Measurements from ENCODE around the gene NKAIN4.

The NKAIN4 gene

GRCh38 chr20:63242736-63243135 is 11.5 kb downstream of the NKAIN4 start:
- TF ChIP-seq CTCF (IDR thresholded peaks at IDR 0.05; ENCODE audit: low read depth, low read length): no peak
- no peak overlapping the region for H3K4me3 ChIP-seq (ENCODE audit: low read depth, low read length)

GRCh38 chr20:63241272-63241671 is 13.0 kb downstream of the NKAIN4 start:
- no peak overlapping the region for H3K4me3 ChIP-seq (ENCODE audit: low read depth, low read length)
- TF ChIP-seq CTCF (IDR thresholded peaks at IDR 0.05; ENCODE audit: low read depth, low read length): no peak

GRCh38 chr20:63240004-63240403 is 14.3 kb downstream of the NKAIN4 start:
- no peak for TF ChIP-seq CTCF (IDR thresholded peaks at IDR 0.05; ENCODE audit: low read depth, low read length)
- H3K4me3 ChIP-seq (ENCODE audit: low read depth, low read length): no peak overlapping the region

- no peak for TF ChIP-seq CTCF (IDR thresholded peaks at IDR 0.05; ENCODE audit: low read depth, low read length)
- H3K4me3 ChIP-seq (ENCODE audit: low read depth, low read length): no peak overlapping the region
Observed at GRCh38 chr20:63239431-63239830, 14.8 kb downstream of the NKAIN4 start.

GRCh38 chr20:63238514-63239125 is 15.6 kb downstream of the NKAIN4 start:
- no peak overlapping the region for H3K4me3 ChIP-seq (ENCODE audit: low read depth, low read length)
- no peak for TF ChIP-seq CTCF (IDR thresholded peaks at IDR 0.05; ENCODE audit: low read depth, low read length)

- no peak overlapping the region for H3K4me3 ChIP-seq (ENCODE audit: low read depth, low read length)
- TF ChIP-seq CTCF (IDR thresholded peaks at IDR 0.05; ENCODE audit: low read depth, low read length): no peak
Observed at GRCh38 chr20:63238031-63238430, 16.2 kb downstream of the NKAIN4 start.

GRCh38 chr20:63236116-63236837 is 18.0 kb downstream of the NKAIN4 start:
- TF ChIP-seq CTCF (IDR thresholded peaks at IDR 0.05; ENCODE audit: low read depth, low read length): no peak
- H3K4me3 ChIP-seq (ENCODE audit: low read depth, low read length): no peak overlapping the region

Data from WI38 (cell line).